T-cell (primary cell): ENCODE measurements around the gene SGF29. TPM values are rescaled to one million over a fixed set of nuclear protein-coding genes. Genes with fewer than 3 reads are reported as not detected.
"Not testable (repeated sequence)": the region's sequence is repeated elsewhere in the genome, so short reads cannot be mapped to it uniquely, and the experiment has no call there.

ENCODE experiments used
- ATAC-seq, 4 experiments: fragments of 200-7000 bp in 3 of 4; fragments of 150-1000 bp in 1 of 4; cut with Tn5 transposase; replicated peaks in 1 of 4; 1 replicate in 3 of 4; 2 replicates in 1 of 4; pipeline ENCODE4 v1.10.0; 2021; ENCODE audit warnings: moderate library complexity in 3 of 4, mild to moderate bottlenecking in 2 of 4, moderate number of reproducible peaks in 1 of 4
- CTCF ChIA-PET, 2 donors: fragments of 300-600 bp; sonication (Branson Sonifier 250); formaldehyde crosslinking; loops; one replicate each; lab custom pipeline; 2022; ENCODE audit warnings: antibody characterized with exemption in 2 of 2; lab: Charles Lee
- POLR2A ChIA-PET, 2 donors: fragments of 300-600 bp; sonication (Branson Sonifier 250); formaldehyde crosslinking; loops; one replicate each; lab custom pipeline; 2022; ENCODE audit warnings: antibody characterized with exemption in 2 of 2; lab: Charles Lee
- DNase-seq, 35 experiments: peaks; one replicate each; pipeline versions ENCODE4 v3.0.0 to v3.0.0-alpha.2; 2013 to 2023
- H3K27ac ChIP-seq: one replicate; pipeline ENCODE4 v1.5.1; 2013; ENCODE audit warnings: low read length
- H3K27me3 ChIP-seq, 2 experiments: replicated peaks in 1 of 2; 1 replicate in 1 of 2; 2 replicates in 1 of 2; pipeline versions ENCODE4 v1.6.1 to v1.7.0; 2013; ENCODE audit warnings: low read length in 1 of 2, mixed read lengths in 1 of 2; ENCODE audit not compliant: control insufficient read depth in 2 of 2, insufficient read depth in 2 of 2; ENCODE audit errors: extremely low read depth in 1 of 2
- H3K36me3 ChIP-seq, 2 donors: 1 replicate in 1 of 2; 2 replicates in 1 of 2; pipeline versions ENCODE4 v1.6.1 to v1.7.0; 2013; ENCODE audit warnings: low read length in 1 of 2; ENCODE audit not compliant: control insufficient read depth in 2 of 2, insufficient read depth in 1 of 2; ENCODE audit errors: extremely low read depth in 1 of 2
- H3K4me1 ChIP-seq, 2 experiments: 1 replicate in 1 of 2; 2 replicates in 1 of 2; pipeline versions ENCODE4 v1.6.1 to v1.7.0; 2013; ENCODE audit warnings: low read length in 2 of 2, mixed read lengths in 1 of 2; ENCODE audit not compliant: insufficient read depth in 2 of 2, control insufficient read depth in 1 of 2; ENCODE audit errors: extremely low read depth in 1 of 2
- H3K4me3 ChIP-seq, 2 donors: 1 replicate in 1 of 2; 2 replicates in 1 of 2; pipeline versions ENCODE4 v1.5.1 to v1.7.0; 2013; ENCODE audit warnings: mild to moderate bottlenecking in 2 of 2, low read length in 1 of 2, moderate library complexity in 1 of 2; ENCODE audit not compliant: control insufficient read depth in 1 of 2; ENCODE audit errors: extremely low read depth in 1 of 2
- H3K9me3 ChIP-seq: 2 replicates; pipeline ENCODE4 v1.7.0; 2013
- H3K27ac Mint-ChIP-seq, 2 donors: one replicate each; pipeline ENCODE4 v1.8.0; 2020 to 2021; ENCODE audit warnings: mild to moderate bottlenecking in 2 of 2, mixed read lengths in 2 of 2
- H3K27me3 Mint-ChIP-seq, 2 donors: one replicate each; pipeline ENCODE4 v1.8.0; 2021 to 2022; ENCODE audit warnings: mixed read lengths in 2 of 2
- H3K36me3 Mint-ChIP-seq: one replicate; pipeline ENCODE4 v1.8.0; 2021; ENCODE audit warnings: mixed read lengths
- H3K4me1 Mint-ChIP-seq, 3 donors: one replicate each; pipeline ENCODE4 v1.8.0; 2020 to 2022; ENCODE audit warnings: mixed read lengths in 3 of 3, mild to moderate bottlenecking in 1 of 3
- H3K4me3 Mint-ChIP-seq, 3 donors: one replicate each; pipeline ENCODE4 v1.8.0; 2020 to 2022; ENCODE audit warnings: mild to moderate bottlenecking in 3 of 3, mixed read lengths in 3 of 3, moderate library complexity in 3 of 3
- H3K9me3 Mint-ChIP-seq, 3 donors: one replicate each; pipeline ENCODE4 v1.8.0; 2020 to 2022; ENCODE audit warnings: mixed read lengths in 3 of 3
- WGBS: methylation state at CpG from one replicate; pipeline ENCODE4 v1.1.5; 2013; ENCODE audit warnings: missing lambda C conversion rate; ENCODE audit not compliant: insufficient coverage; 5-methylcytosine and 5-hydroxymethylcytosine counted together
- total RNA-seq, 35 experiments: library from RNA in 6 of 35; stranded (reverse) in 6 of 35; fragments of 120-200 nt in 1 of 35; gene quantifications; one replicate each; pipeline versions ENCODE4 v1.2.1 to v1.2.4 and lab custom pipeline; 2013 to 2026

Gene SGF29
- total RNA-seq, 5 donors from 2014 or later (not counting 1 experiment from before 2014, with no cell fraction given): 52.6 to 79.3 (median 74.6) TPM

DNA sequence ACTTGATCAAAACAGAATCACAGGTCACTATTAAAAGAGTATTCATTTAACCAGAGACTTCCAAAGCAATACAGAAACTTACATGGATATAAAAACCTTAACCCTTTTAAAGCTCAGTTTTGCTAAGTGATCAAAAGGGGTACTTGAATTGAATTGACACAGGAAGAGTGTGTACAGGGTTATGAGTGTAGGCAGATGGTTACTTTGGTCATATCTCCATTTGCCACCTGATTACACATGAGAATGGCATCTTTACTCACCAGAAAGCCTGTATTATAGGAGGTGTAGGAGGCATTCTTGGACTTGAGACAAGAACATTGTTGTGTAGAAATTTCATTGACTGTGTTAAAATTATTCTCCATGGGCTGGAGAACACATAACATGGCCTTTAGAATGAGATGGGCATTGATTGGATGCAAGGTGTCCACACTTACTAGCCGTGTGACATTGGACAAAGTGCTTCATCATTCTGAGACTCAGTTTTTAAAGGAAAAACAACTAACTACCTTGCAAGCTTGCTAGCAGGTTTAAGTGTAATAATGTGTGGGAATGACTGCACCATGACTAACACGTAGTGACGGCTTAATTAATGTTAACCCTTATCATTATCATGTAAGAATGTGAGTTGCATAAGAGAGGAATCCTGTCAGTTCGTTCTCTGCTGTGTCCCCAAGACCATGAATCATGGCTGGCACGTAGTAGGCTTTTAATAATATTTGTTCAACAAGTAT, 82.5 kb downstream of the SGF29 start:
- DNase-seq, H3K4me1 ChIP-seq, H3K27me3 ChIP-seq, H3K27ac ChIP-seq, H3K27ac Mint-ChIP-seq, H3K9me3 ChIP-seq, H3K36me3 ChIP-seq, H3K4me3 Mint-ChIP-seq, H3K9me3 Mint-ChIP-seq, H3K4me3 ChIP-seq, H3K27me3 Mint-ChIP-seq, H3K36me3 Mint-ChIP-seq, CTCF ChIA-PET, POLR2A ChIA-PET, ATAC-seq, H3K4me1 Mint-ChIP-seq: not testable (repeated sequence)
- no CpG with 5 or more reads among the region's 5 CpGs for WGBS

DNA sequence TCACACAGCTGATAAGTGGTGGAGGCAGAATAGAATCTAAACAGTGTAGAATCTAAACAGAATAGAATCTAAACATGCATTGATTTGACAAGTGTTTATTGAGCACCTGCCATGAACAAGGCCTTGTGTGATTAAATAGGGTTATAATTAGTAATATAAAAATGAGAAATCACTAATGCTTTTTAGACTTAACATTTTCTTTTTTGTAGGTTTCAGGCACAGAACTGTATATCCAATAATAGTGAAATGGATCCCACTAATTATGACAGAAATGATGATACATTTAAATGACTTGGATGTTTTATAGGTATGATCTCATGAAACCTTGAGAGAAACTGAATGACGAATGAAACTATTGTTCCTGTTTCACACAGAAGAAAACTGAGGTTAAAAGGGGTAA, 84.0 kb downstream of the SGF29 start, which contains the start of gene NPIPB8:
Gene NPIPB8, plus strand, starts transcription at position 301 of the 400 bp plus-strand sequence. CDS start 296 bp downstream, outside the sequence.
- H3K9me3 ChIP-seq, H3K27ac ChIP-seq, DNase-seq, H3K4me1 Mint-ChIP-seq, CTCF ChIA-PET, H3K27me3 ChIP-seq, H3K9me3 Mint-ChIP-seq, H3K4me3 Mint-ChIP-seq, POLR2A ChIA-PET, ATAC-seq, H3K4me3 ChIP-seq, H3K36me3 Mint-ChIP-seq, H3K4me1 ChIP-seq, H3K36me3 ChIP-seq, H3K27me3 Mint-ChIP-seq, H3K27ac Mint-ChIP-seq: not testable (repeated sequence)
- WGBS: no CpG with 5 or more reads among the region's 1 CpG

DNA sequence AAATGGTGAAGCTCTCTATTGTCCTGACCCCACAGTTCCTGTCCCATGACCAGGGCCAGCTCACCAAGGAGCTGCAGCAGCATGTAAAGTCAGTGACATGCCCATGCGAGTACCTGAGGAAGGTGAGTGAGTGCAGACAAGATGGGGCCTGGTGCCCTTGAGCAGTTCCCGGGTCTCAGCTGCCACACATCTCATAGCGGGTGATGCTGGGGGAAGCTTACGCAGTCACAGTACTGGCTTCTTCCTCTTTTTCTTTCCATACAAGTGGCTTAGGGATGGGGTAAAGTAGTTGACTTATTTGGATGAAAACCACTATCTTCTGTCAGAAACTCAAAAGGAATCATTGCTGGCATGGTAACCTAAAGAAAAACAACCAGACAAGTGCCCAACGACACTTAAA, 84.6 kb downstream of the SGF29 start:
- H3K4me1 ChIP-seq, H3K27me3 ChIP-seq, H3K27ac ChIP-seq, DNase-seq, H3K9me3 Mint-ChIP-seq, H3K27ac Mint-ChIP-seq, H3K9me3 ChIP-seq, CTCF ChIA-PET, H3K4me1 Mint-ChIP-seq, H3K36me3 Mint-ChIP-seq, POLR2A ChIA-PET, H3K27me3 Mint-ChIP-seq, H3K4me3 ChIP-seq, H3K4me3 Mint-ChIP-seq, H3K36me3 ChIP-seq, ATAC-seq: not testable (repeated sequence)
- WGBS: no CpG with 5 or more reads among the region's 5 CpGs

DNA sequence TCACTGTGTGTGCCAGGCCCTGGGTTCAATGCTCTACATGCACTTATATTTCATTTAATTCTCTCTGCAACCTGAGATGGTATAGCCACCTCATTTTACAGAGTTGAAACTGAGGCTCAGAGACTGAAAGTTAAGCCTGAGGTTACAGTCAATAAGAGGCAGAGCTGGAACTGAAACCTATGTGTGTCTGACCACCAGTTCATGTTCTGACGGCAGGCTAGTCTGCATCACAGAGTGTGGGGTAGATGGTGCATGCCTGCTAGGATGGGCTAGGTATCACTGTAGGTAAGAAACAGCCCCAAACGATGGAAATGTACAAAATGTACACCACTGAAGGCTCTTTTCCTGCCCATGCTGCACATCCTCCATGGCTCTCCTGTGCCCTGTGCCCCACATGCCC, 86.2 kb downstream of the SGF29 start:
- H3K27me3 Mint-ChIP-seq, DNase-seq, H3K4me1 ChIP-seq, ATAC-seq, H3K4me3 Mint-ChIP-seq, H3K4me1 Mint-ChIP-seq, H3K9me3 Mint-ChIP-seq, H3K36me3 Mint-ChIP-seq, H3K9me3 ChIP-seq, H3K27ac ChIP-seq, H3K27me3 ChIP-seq, CTCF ChIA-PET, H3K27ac Mint-ChIP-seq, POLR2A ChIA-PET, H3K36me3 ChIP-seq, H3K4me3 ChIP-seq: not testable (repeated sequence)
- no CpG with 5 or more reads among the region's 2 CpGs for WGBS

Other genes with a start within 250 kb of the SGF29 start
- gene NPIPB6, start 190.4 kb upstream of the SGF29 start, total RNA-seq: 1 to 10 TPM in 3 of 5 donors, under 1 TPM in 2; 0.70 to 4.6 (median 3.2) TPM
- 10 to 100 TPM in 4 of 5 donors, 1 to 10 TPM in 1; 9.2 to 63.5 (median 42.2) TPM for gene EIF3CL, start 150.1 kb upstream of the SGF29 start, total RNA-seq
- gene NPIPB7, start 81.6 kb upstream of the SGF29 start, total RNA-seq: under 1 TPM; 0.25 to 0.88 (median 0.39) TPM
- gene CLN3, start 61.8 kb upstream of the SGF29 start, total RNA-seq: 10 to 100 TPM; 48.4 to 68.6 (median 61.1) TPM
- gene APOBR, start 59.3 kb upstream of the SGF29 start, total RNA-seq: 10 to 100 TPM in 3 of 5 donors, 1 to 10 TPM in 2; 6.4 to 16.9 (median 10.3) TPM
- gene IL27, start 47.1 kb upstream of the SGF29 start, total RNA-seq: not detected
- under 1 TPM in 3 of 5 donors, not detected in 2; 0.70 to 0.99 (median 0.98) TPM for gene NUPR1, start 14.9 kb upstream of the SGF29 start, total RNA-seq
- under 1 TPM in 3 of 5 donors, not detected in 2; 0.30 to 0.62 (median 0.53) TPM for gene SULT1A2, start 43.1 kb downstream of the SGF29 start, total RNA-seq
- 10 to 100 TPM; 13.3 to 19.0 (median 15.8) TPM for gene SULT1A1, start 56.1 kb downstream of the SGF29 start, total RNA-seq
- 1 to 10 TPM in 2 of 5 donors, under 1 TPM in 1, not detected in 2; 0.76 to 3.7 (median 2.1) TPM for gene NPIPB8, start 84.1 kb downstream of the SGF29 start, total RNA-seq
- 100 to 1,000 TPM; 196 to 414 (median 337) TPM for gene EIF3C, start 157.5 kb downstream of the SGF29 start, total RNA-seq
- gene NPIPB9, start 197.9 kb downstream of the SGF29 start, total RNA-seq: 1 to 10 TPM; 3.8 to 6.6 (median 4.5) TPM